HCT116 (cell line): ENCODE measurements around the gene KSR2. TPM values are rescaled to one million over a fixed set of nuclear protein-coding genes. Genes with fewer than 3 reads are reported as not detected.

Experiments used
- ATAC-seq: fragments of 200-7000 bp; cut with Tn5 transposase; 2 replicates; pipeline ENCODE4 v1.9.1; 2020; ENCODE audit warnings: mild to moderate bottlenecking, moderate library complexity
- BruUV-seq: library from RNA; stranded (reverse); fragments of 400-500 nt; replicated peaks from 2 replicates; lab custom pipeline; 2021; lab: Mats Ljungman, UMichigan
- CTCF ChIA-PET: fragments of 300-600 bp; sonication (Branson Sonifier 250); formaldehyde crosslinking; loops from one replicate; lab custom pipeline; 2021; ENCODE audit warnings: antibody characterized with exemption; lab: Charles Lee
- POLR2A ChIA-PET: fragments of 300-600, 350-600 bp; sonication (Branson Sonifier 250); formaldehyde crosslinking; loops from one replicate; lab custom pipeline; 2021; ENCODE audit warnings: antibody characterized with exemption; lab: Charles Lee
- RAD21 ChIA-PET, 2 experiments: fragments of 300-600 bp; sonication (Branson Sonifier 250); formaldehyde crosslinking; loops; one replicate each; lab custom pipeline; 2023; ENCODE audit warnings: low total read pairs in 2 of 2; ENCODE audit not compliant: uncharacterized antibody in 2 of 2, unreplicated experiment in 2 of 2, low non-redundant PET in 1 of 2; lab: Charles Lee
- DNase-seq: peaks from one replicate; pipeline ENCODE4 v3.0.0-alpha.2; 2010; ENCODE audit warnings: low read depth, low spot score
- H2AFZ ChIP-seq: fragments of 200-600 bp; shearing (Covaris generic), sonication (generic); 2 replicates; pipeline ENCODE4 v1.6.1; 2017; ENCODE audit warnings: low read depth, mixed run types, mixed read lengths, antibody characterized with exemption, low read length; ENCODE audit not compliant: poor library complexity, severe bottlenecking
- H3K27ac ChIP-seq: 2 replicates; pipeline ENCODE4 v1.5.1; 2012; ENCODE audit warnings: low read depth, low read length
- H3K27me3 ChIP-seq: fragments of 200-600 bp; sonication (generic); 2 replicates; pipeline ENCODE4 v1.6.1; 2016; ENCODE audit warnings: mixed run types, low read length, mixed read lengths; ENCODE audit not compliant: insufficient read depth
- H3K36me3 ChIP-seq, 2 experiments: fragments of 200-500 bp in 1 of 2; fragments of 200-600 bp in 1 of 2; sonication (Bioruptor generic) in 1 of 2; sonication (generic) in 1 of 2; 2 replicates each; pipeline versions ENCODE4 v1.5.1 to v1.6.1; 2014 to 2016; ENCODE audit warnings: low read length in 2 of 2, inconsistent platforms in 1 of 2, mixed read lengths in 1 of 2, mixed run types in 1 of 2; ENCODE audit not compliant: insufficient read depth in 2 of 2, control insufficient read depth in 1 of 2
- H3K4me1 ChIP-seq, 2 experiments: fragments of 200-600 bp in 1 of 2; sonication (generic) in 1 of 2; 2 replicates each; pipeline versions ENCODE4 v1.5.1 to v1.6.1; 2012 to 2017; ENCODE audit warnings: low read length in 2 of 2, inconsistent platforms in 1 of 2, mild to moderate bottlenecking in 1 of 2, mixed read lengths in 1 of 2, mixed run types in 1 of 2, moderate library complexity in 1 of 2; ENCODE audit not compliant: insufficient read depth in 2 of 2, control insufficient read depth in 1 of 2
- H3K4me2 ChIP-seq: fragments of 200-600 bp; sonication (generic); 2 replicates; pipeline ENCODE4 v1.6.1; 2017; ENCODE audit warnings: mixed run types, low read length, mixed read lengths
- H3K4me3 ChIP-seq, 2 experiments: fragments of 200-600 bp in 1 of 2; sonication (generic) in 1 of 2; replicated peaks in 1 of 2; 2 replicates each; pipeline ENCODE4 v1.5.1; 2011 to 2016; ENCODE audit warnings: low read length in 2 of 2, control low read depth in 1 of 2, low read depth in 1 of 2, mild to moderate bottlenecking in 1 of 2, mixed read lengths in 1 of 2, mixed run types in 1 of 2
- H3K79me2 ChIP-seq: fragments of 200-600 bp; sonication (generic); 2 replicates; pipeline ENCODE4 v1.6.1; 2017; ENCODE audit warnings: mild to moderate bottlenecking, mixed run types, low read length, moderate library complexity, mixed read lengths; ENCODE audit not compliant: insufficient read depth
- H3K9ac ChIP-seq: fragments of 200-600 bp; sonication (generic); 2 replicates; pipeline ENCODE4 v1.6.1; 2016; ENCODE audit warnings: low read length, mixed read lengths
- H3K9me2 ChIP-seq: fragments of 200-600 bp; sonication (generic), shearing (Covaris generic); 2 replicates; pipeline ENCODE4 v1.6.1; 2017; ENCODE audit warnings: mixed run types, mild to moderate bottlenecking, moderate library complexity; ENCODE audit not compliant: insufficient read depth
- H3K9me3 ChIP-seq, 2 experiments: fragments of 200-500 bp in 1 of 2; fragments of 200-600 bp in 1 of 2; sonication (Bioruptor generic) in 1 of 2; sonication (generic) in 1 of 2; 2 replicates each; pipeline ENCODE4 v1.6.1; 2014 to 2017; ENCODE audit warnings: low read length in 2 of 2, mixed read lengths in 2 of 2, inconsistent platforms in 1 of 2, low read depth in 1 of 2, mild to moderate bottlenecking in 1 of 2, mixed run types in 1 of 2, moderate library complexity in 1 of 2; ENCODE audit not compliant: control insufficient read depth in 1 of 2, insufficient read depth in 1 of 2
- H4K20me1 ChIP-seq: fragments of 200-600 bp; sonication (generic), shearing (Covaris generic); 2 replicates; pipeline ENCODE4 v1.6.1; 2017; ENCODE audit warnings: mixed run types, mild to moderate bottlenecking, moderate library complexity; ENCODE audit not compliant: insufficient read depth
- CEBPB ChIP-seq: IDR thresholded peaks from 2 replicates; pipeline ENCODE4 v1.6.1; 2012; ENCODE audit warnings: low read depth
- CTCF ChIP-seq, 3 experiments: fragments of 200-600 bp in 1 of 3; sonication (generic) in 1 of 3; IDR thresholded peaks in 2 of 3; conservative IDR thresholded peaks in 1 of 3; 2 replicates each; pipeline ENCODE4 v1.5.1; 2012 to 2017; ENCODE audit warnings: low read depth in 2 of 3, low read length in 2 of 3, antibody characterized with exemption in 1 of 3, borderline replicate concordance in 1 of 3, control low read depth in 1 of 3, mild to moderate bottlenecking in 1 of 3, mixed read lengths in 1 of 3, mixed run types in 1 of 3, moderate library complexity in 1 of 3; ENCODE audit not compliant: insufficient read depth in 1 of 3
- ELF1 ChIP-seq: IDR thresholded peaks from 2 replicates; pipeline ENCODE4 v1.6.1; 2012; ENCODE audit warnings: low read depth, borderline replicate concordance
- EZH2phosphoT487 ChIP-seq: fragments of 200-600 bp; IDR thresholded peaks from 2 replicates; pipeline ENCODE4 v1.6.1; 2018; ENCODE audit warnings: antibody characterized with exemption, borderline replicate concordance
- FOSL1 ChIP-seq: IDR thresholded peaks from 2 replicates; pipeline ENCODE4 v1.6.1; 2012; ENCODE audit warnings: low read depth
- JUND ChIP-seq: IDR thresholded peaks from 2 replicates; pipeline ENCODE4 v1.6.1; 2012
- SIN3A ChIP-seq: IDR thresholded peaks from 2 replicates; pipeline ENCODE4 v1.6.1; 2012; ENCODE audit warnings: low read depth
- SP1 ChIP-seq: IDR thresholded peaks from 2 replicates; pipeline ENCODE4 v1.6.1; 2012; ENCODE audit warnings: low read depth
- TCF7L2 ChIP-seq: IDR thresholded peaks from 2 replicates; pipeline ENCODE4 v1.7.0; 2011; ENCODE audit warnings: borderline replicate concordance, inconsistent platforms; ENCODE audit not compliant: insufficient read depth, insufficient read length; ENCODE audit errors: extremely low read depth
- ZFX ChIP-seq: fragments of 450-650 bp; IDR thresholded peaks from 2 replicates; pipeline ENCODE4 v1.6.1; 2017
- intact Hi-C: fragments of 100-400 bp; cut with micrococcal nuclease; formaldehyde crosslinking; loops from 2 replicates; pipeline ENCODE4 v1.10.0; 2022
- total RNA-seq: library from RNA; stranded (reverse); gene quantifications from one replicate; pipeline ENCODE4 v1.2.1, GENCODE V29; 2021; ENCODE audit not compliant: unreplicated experiment
- TF ChIP-seq, protein P1 (sequence below): IDR thresholded peaks from 2 replicates; pipeline ENCODE4 v1.6.1; 2012
- TF ChIP-seq, protein P2 (sequence below): IDR thresholded peaks from 2 replicates; pipeline ENCODE4 v1.6.1; 2012; ENCODE audit warnings: low read depth
- TF ChIP-seq, protein P3 (sequence below): IDR thresholded peaks from 2 replicates; pipeline ENCODE4 v1.6.1; 2012

The KSR2 gene
- total RNA-seq, 1 experiment from 2014 or later, result 10.1 TPM

DNA sequence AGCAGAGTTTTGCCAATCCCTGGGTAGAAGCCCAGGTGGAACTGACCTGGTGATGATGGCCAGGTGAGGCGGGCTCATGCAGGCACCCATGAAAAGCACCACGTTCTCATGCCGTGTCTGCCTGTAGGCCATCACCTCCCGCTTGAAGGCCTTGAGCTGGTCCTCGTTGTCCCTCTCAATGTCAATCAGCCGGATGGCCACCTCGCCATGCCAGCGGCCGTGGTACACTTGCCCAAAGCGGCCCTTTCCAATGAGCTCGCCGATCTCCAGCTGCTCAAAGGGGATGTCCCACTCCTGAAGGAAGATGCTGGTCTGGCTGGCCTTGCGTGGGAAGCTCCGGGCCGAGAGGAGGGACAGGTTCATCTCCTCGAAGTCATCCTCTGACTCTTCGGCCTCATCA lies 444.0 kb downstream of the KSR2 start:
- no TSS peak for BruUV-seq
- no peak overlapping the region for H3K9ac ChIP-seq
- H3K79me2 ChIP-seq, result no peaks in the 10 kb centered on the region
- TF ChIP-seq TCF7L2 (no peak), CTCF (IDR thresholded peaks at IDR 0.05 in 2 of 3, conservative IDR thresholded peaks at IDR 0.05 in 1 of 3; ENCODE audit: borderline replicate concordance in 1 of 3, insufficient read depth in 1 of 3, low read depth in 2 of 3, low read length in 2 of 3) (no peak)
- TF ChIP-seq, all 23 proteins: peak for 0
- Histone ChIP-seq H3K36me3 (no peaks in the 10 kb centered on the region), H4K20me1 (no peaks in the 10 kb centered on the region), H3K27me3 (no peaks in the 10 kb centered on the region), H2AFZ (no peak overlapping the region), H3K9me2 (no peaks in the 10 kb centered on the region), H3K4me2 (no peak overlapping the region), H3K9me3 (no peaks in the 10 kb centered on the region), H3K27ac (no peak overlapping the region), H3K4me3 (no peak overlapping the region), H3K4me1 (no peaks in the 10 kb centered on the region)
- ChIA-PET CTCF (no interaction called here), POLR2A (no interaction called here), RAD21 (no interaction called here)
- DNase-seq (no peak), ATAC-seq (no peak)
- intact Hi-C loops, result no loop called here

DNA sequence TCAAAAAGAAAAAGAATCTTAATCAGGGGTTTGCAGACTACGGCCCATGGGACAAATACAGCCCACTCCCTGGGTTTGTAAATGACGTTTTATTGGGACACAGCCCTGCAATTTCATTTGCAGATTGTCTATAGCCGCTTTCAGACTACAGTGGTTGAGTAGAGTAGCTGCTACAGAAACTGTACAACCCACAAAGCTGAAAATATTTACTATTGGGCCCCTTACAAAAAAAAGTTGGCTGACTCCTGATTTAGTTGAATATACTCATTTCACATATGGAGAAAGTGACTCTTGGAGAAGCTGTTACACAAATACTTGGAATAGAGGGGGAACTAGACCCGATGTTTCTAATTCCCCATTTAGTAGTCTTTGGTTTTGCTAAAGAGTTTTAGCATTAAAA lies 444.8 kb downstream of the KSR2 start:
- no peaks in the 10 kb centered on the region for H3K9me2 ChIP-seq
- DNase-seq (no peak), ATAC-seq (no peak)
- no peak overlapping the region for H3K9ac ChIP-seq
- H3K36me3 ChIP-seq, result no peaks in the 10 kb centered on the region
- H3K4me1 ChIP-seq, result no peaks in the 10 kb centered on the region
- no peak overlapping the region for H3K4me2 ChIP-seq
- no TSS peak for BruUV-seq
- intact Hi-C loops, result no loop called here
- no peak overlapping the region for H3K27ac ChIP-seq
- ChIA-PET POLR2A (no interaction called here), CTCF (no interaction called here), RAD21 (no interaction called here)
- no peaks in the 10 kb centered on the region for H4K20me1 ChIP-seq
- H3K4me3 ChIP-seq, result no peak overlapping the region
- no peaks in the 10 kb centered on the region for H3K79me2 ChIP-seq
- no peak overlapping the region for H2AFZ ChIP-seq
- H3K9me3 ChIP-seq, result no peaks in the 10 kb centered on the region
- no peaks in the 10 kb centered on the region for H3K27me3 ChIP-seq
- TF ChIP-seq SIN3A (no peak), FOSL1 (no peak), CEBPB (no peak), EZH2phosphoT487 (no peak), SP1 (no peak), JUND (no peak), ZFX (no peak), CTCF (IDR thresholded peaks at IDR 0.05 in 2 of 3, conservative IDR thresholded peaks at IDR 0.05 in 1 of 3; ENCODE audit: borderline replicate concordance in 1 of 3, insufficient read depth in 1 of 3, low read depth in 2 of 3, low read length in 2 of 3) (no peak), ELF1 (no peak)
- TF ChIP-seq, protein P1, sequence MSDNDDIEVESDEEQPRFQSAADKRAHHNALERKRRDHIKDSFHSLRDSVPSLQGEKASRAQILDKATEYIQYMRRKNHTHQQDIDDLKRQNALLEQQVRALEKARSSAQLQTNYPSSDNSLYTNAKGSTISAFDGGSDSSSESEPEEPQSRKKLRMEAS, result no peak
- TF ChIP-seq, protein P2, sequence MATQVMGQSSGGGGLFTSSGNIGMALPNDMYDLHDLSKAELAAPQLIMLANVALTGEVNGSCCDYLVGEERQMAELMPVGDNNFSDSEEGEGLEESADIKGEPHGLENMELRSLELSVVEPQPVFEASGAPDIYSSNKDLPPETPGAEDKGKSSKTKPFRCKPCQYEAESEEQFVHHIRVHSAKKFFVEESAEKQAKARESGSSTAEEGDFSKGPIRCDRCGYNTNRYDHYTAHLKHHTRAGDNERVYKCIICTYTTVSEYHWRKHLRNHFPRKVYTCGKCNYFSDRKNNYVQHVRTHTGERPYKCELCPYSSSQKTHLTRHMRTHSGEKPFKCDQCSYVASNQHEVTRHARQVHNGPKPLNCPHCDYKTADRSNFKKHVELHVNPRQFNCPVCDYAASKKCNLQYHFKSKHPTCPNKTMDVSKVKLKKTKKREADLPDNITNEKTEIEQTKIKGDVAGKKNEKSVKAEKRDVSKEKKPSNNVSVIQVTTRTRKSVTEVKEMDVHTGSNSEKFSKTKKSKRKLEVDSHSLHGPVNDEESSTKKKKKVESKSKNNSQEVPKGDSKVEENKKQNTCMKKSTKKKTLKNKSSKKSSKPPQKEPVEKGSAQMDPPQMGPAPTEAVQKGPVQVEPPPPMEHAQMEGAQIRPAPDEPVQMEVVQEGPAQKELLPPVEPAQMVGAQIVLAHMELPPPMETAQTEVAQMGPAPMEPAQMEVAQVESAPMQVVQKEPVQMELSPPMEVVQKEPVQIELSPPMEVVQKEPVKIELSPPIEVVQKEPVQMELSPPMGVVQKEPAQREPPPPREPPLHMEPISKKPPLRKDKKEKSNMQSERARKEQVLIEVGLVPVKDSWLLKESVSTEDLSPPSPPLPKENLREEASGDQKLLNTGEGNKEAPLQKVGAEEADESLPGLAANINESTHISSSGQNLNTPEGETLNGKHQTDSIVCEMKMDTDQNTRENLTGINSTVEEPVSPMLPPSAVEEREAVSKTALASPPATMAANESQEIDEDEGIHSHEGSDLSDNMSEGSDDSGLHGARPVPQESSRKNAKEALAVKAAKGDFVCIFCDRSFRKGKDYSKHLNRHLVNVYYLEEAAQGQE, result no peak
- TF ChIP-seq, protein P3, sequence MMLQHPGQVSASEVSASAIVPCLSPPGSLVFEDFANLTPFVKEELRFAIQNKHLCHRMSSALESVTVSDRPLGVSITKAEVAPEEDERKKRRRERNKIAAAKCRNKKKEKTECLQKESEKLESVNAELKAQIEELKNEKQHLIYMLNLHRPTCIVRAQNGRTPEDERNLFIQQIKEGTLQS, result no peak
